ENCODE data around the gene DNAJB6. TPM values are rescaled to one million over a fixed set of nuclear protein-coding genes. Genes with fewer than 3 reads are reported as not detected.

The DNAJB6 gene
- total RNA-seq: 78.2 and 83.4 TPM in 2 replicates

GRCh38 chr7:157336383-157337315 lies at the start of gene DNAJB6:
Gene DNAJB6 (plus strand): TSS chr7:157337004. CDS start chr7:157358573, 21,569 bp downstream.

Other genes with a start within 250 kb of the DNAJB6 start
- gene UBE3C, start 198.1 kb upstream of the DNAJB6 start, total RNA-seq: 89.1 and 97.4 TPM in 2 replicates